ENCODE data around the gene CDH23.

DNA sequence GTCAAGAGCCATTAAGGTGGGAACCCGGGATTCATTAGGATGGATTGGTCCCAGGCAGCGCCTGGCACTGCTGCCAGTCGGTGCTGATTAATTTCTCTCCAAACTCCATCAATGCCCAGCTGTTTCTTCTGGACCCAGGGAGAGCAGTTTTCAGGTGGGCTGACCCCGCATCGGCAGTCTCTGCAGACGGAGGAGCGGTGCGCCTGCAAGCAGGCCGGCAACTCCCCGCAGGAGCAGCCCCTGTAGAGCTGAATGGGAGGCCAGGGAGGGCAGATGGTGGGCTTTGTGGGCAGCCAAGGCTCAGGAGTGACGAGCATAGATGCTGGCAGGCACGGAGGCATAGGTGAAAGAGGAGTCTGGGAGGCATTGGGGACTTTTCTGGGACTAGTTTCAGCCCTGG, 56.5 kb downstream of the CDH23 start:
- TF ChIP-seq TAF1 (IDR thresholded peaks at IDR 0.05; ENCODE audit: low read depth, low read length) (no peak), RAD21 (IDR thresholded peaks at IDR 0.05 in 1 of 2, conservative IDR thresholded peaks at IDR 0.05 in 1 of 2; ENCODE audit: low read depth in 2 of 2, low read length in 2 of 2) (no peak), KDM1A (IDR thresholded peaks at IDR 0.05; ENCODE audit: borderline replicate concordance, low read length) (no peak), CTCF (IDR thresholded peaks at IDR 0.05; ENCODE audit: control extremely low read depth in 1 of 3, insufficient read depth in 1 of 3, low read depth in 1 of 3, low read length in 3 of 3) (no peak), NRF1 (IDR thresholded peaks at IDR 0.05; ENCODE audit: low read depth, low read length) (no peak), TEAD4 (IDR thresholded peaks at IDR 0.05; ENCODE audit: low read depth, low read length) (no peak), POLR2AphosphoS5 (IDR thresholded peaks at IDR 0.05; ENCODE audit: low read depth, low read length) (no peak), JUND (IDR thresholded peaks at IDR 0.05; ENCODE audit: low read length) (no peak), NANOG (IDR thresholded peaks at IDR 0.05; ENCODE audit: insufficient read depth, low read depth, low read length, poor library complexity, severe bottlenecking) (no peak), CBX8 (IDR thresholded peaks at IDR 0.05; ENCODE audit: borderline replicate concordance, low read depth, low read length) (no peak), YY1 (IDR thresholded peaks at IDR 0.05; ENCODE audit: low read depth, low read length) (no peak)
- TF ChIP-seq, protein P1, sequence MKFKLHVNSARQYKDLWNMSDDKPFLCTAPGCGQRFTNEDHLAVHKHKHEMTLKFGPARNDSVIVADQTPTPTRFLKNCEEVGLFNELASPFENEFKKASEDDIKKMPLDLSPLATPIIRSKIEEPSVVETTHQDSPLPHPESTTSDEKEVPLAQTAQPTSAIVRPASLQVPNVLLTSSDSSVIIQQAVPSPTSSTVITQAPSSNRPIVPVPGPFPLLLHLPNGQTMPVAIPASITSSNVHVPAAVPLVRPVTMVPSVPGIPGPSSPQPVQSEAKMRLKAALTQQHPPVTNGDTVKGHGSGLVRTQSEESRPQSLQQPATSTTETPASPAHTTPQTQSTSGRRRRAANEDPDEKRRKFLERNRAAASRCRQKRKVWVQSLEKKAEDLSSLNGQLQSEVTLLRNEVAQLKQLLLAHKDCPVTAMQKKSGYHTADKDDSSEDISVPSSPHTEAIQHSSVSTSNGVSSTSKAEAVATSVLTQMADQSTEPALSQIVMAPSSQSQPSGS (IDR thresholded peaks at IDR 0.05; ENCODE audit: low read length): no peak
